Measurements from ENCODE around the gene IFNB1.
A peak's percentile ranks its signal among the peaks of the same experiment; 100 is the strongest.

Gene IFNB1

GRCh38 chr9:21077781-21078180 is at the start of gene IFNB1:
TSS of gene IFNB1 (minus strand) at chr9:21077942. CDS start at chr9:21077869, 73 bp downstream.
- TF ChIP-seq BHLHE40 (IDR thresholded peaks at IDR 0.05; ENCODE audit: borderline replicate concordance) (no peak), NFRKB (IDR thresholded peaks at IDR 0.05) (no peak), FOXM1 (IDR thresholded peaks at IDR 0.05; ENCODE audit: borderline replicate concordance) (no peak), FOXA1 (IDR thresholded peaks at IDR 0.05) (no peak), ZNF384 (IDR thresholded peaks at IDR 0.05) (no peak)
- CTCF ChIA-PET: no interaction called here

GRCh38 chr9:21121595-21122251 is 44.0 kb upstream of the IFNB1 start:
- CTCF ChIA-PET: no interaction called here

More at GRCh38 chr9:21077781-21078180, at the start of gene IFNB1:
- POLR2A ChIA-PET: no interaction called here
- DNase-seq (ENCODE audit: extremely low spot score): no peak

GRCh38 chr9:21121079-21121478 is 43.3 kb upstream of the IFNB1 start:
- DNase-seq (ENCODE audit: extremely low spot score): no peak
- ChIA-PET CTCF (no interaction called here), POLR2A (no interaction called here)
- TF ChIP-seq NFRKB (IDR thresholded peaks at IDR 0.05) (no peak), TARDBP (IDR thresholded peaks at IDR 0.05) (no peak), PKNOX1 (IDR thresholded peaks at IDR 0.05) (no peak), CTBP1 (IDR thresholded peaks at IDR 0.05; ENCODE audit: borderline replicate concordance) (no peak), BHLHE40 (IDR thresholded peaks at IDR 0.05; ENCODE audit: borderline replicate concordance) (no peak), ELF4 (IDR thresholded peaks at IDR 0.05) (no peak), ARNT (IDR thresholded peaks at IDR 0.05) (no peak), LEF1 (IDR thresholded peaks at IDR 0.05; ENCODE audit: borderline replicate concordance) (no peak), HDGF (IDR thresholded peaks at IDR 0.05; ENCODE audit: borderline replicate concordance) (no peak), ZNF384 (IDR thresholded peaks at IDR 0.05) (no peak), FOXM1 (IDR thresholded peaks at IDR 0.05; ENCODE audit: borderline replicate concordance) (no peak), SP1 (IDR thresholded peaks at IDR 0.05) (no peak), SUZ12 (IDR thresholded peaks at IDR 0.05) (no peak), FOXK2 (IDR thresholded peaks at IDR 0.05) (no peak), L3MBTL2 (conservative IDR thresholded peaks at IDR 0.05) (no peak)

More at GRCh38 chr9:21121595-21122251, 44.0 kb upstream of the IFNB1 start:
- POLR2A ChIA-PET: no interaction called here
- DNase-seq (ENCODE audit: extremely low spot score): no peak
- TF ChIP-seq HDGF (IDR thresholded peaks at IDR 0.05; ENCODE audit: borderline replicate concordance): no peak

- TF ChIP-seq SP1 (IDR thresholded peaks at IDR 0.05) (no peak), FOXA1 (IDR thresholded peaks at IDR 0.05) (no peak), HDGF (IDR thresholded peaks at IDR 0.05; ENCODE audit: borderline replicate concordance) (no peak), FOXK2 (IDR thresholded peaks at IDR 0.05) (no peak)
- no peak for DNase-seq (ENCODE audit: extremely low spot score)
- ChIA-PET POLR2A (no interaction called here), CTCF (no interaction called here)
Measured at GRCh38 chr9:21119093-21119770, 41.5 kb upstream of the IFNB1 start.

- ChIA-PET POLR2A (no interaction called here), CTCF (interaction anchor here (0.5 to 1.1 kb wide), 2 partner anchors 12 to 614 kb away, joined by 3 to 5 read pairs; no protein-coding TSS in a partner anchor)
- TF ChIP-seq TARDBP (IDR thresholded peaks at IDR 0.05) (no peak), SP1 (IDR thresholded peaks at IDR 0.05) (no peak), ELF4 (IDR thresholded peaks at IDR 0.05) (no peak), FOXA1 (IDR thresholded peaks at IDR 0.05) (no peak), SUZ12 (IDR thresholded peaks at IDR 0.05) (no peak), FOXK2 (IDR thresholded peaks at IDR 0.05) (no peak), ARNT (IDR thresholded peaks at IDR 0.05) (no peak), CTBP1 (IDR thresholded peaks at IDR 0.05; ENCODE audit: borderline replicate concordance) (no peak), FOXM1 (IDR thresholded peaks at IDR 0.05; ENCODE audit: borderline replicate concordance) (no peak), PKNOX1 (IDR thresholded peaks at IDR 0.05) (no peak), ZNF384 (IDR thresholded peaks at IDR 0.05) (no peak), HDGF (IDR thresholded peaks at IDR 0.05; ENCODE audit: borderline replicate concordance) (no peak), BHLHE40 (IDR thresholded peaks at IDR 0.05; ENCODE audit: borderline replicate concordance) (no peak), L3MBTL2 (conservative IDR thresholded peaks at IDR 0.05) (no peak)
- no peak for DNase-seq (ENCODE audit: extremely low spot score)
Measured at GRCh38 chr9:21114311-21114710, 36.6 kb upstream of the IFNB1 start.

- DNase-seq (ENCODE audit: extremely low spot score): peak; percentile 70
- ChIA-PET CTCF (interaction anchor here (0.8 to 1.5 kb wide), 3 partner anchors 226 to 486 kb away, joined by 4 read pairs; no protein-coding TSS in a partner anchor), POLR2A (no interaction called here)
- TF ChIP-seq FOXM1 (IDR thresholded peaks at IDR 0.05; ENCODE audit: borderline replicate concordance): no peak
- TF ChIP-seq ARNT (IDR thresholded peaks at IDR 0.05): 0 out of 2 replicates have a peak, but pooled peaks have one; percentile 14
- no peak for TF ChIP-seq FOXK2 (IDR thresholded peaks at IDR 0.05)
- TF ChIP-seq PKNOX1 (IDR thresholded peaks at IDR 0.05): peak; percentile 94
- TF ChIP-seq ELF4 (IDR thresholded peaks at IDR 0.05): no peak
Measured at GRCh38 chr9:21110708-21111576, 33.2 kb upstream of the IFNB1 start.

Measured in HEK293T (cell line).